DOHH2 (cell line): Measurements from ENCODE around the gene STK32B.

Source experiments
- H3F3A ChIP-seq: fragments of 200-600 bp; sonication (generic), shearing (Covaris generic); 2 replicates; pipeline ENCODE4 v1.6.0; 2016; ENCODE audit warnings: antibody characterized with exemption, mild to moderate bottlenecking; ENCODE audit not compliant: control insufficient read depth, insufficient read depth
- H3K27ac ChIP-seq: fragments of 200-600 bp; sonication (generic); 2 replicates; pipeline ENCODE4 v1.5.1; 2014; ENCODE audit warnings: low read depth, mild to moderate bottlenecking, low read length, moderate library complexity
- H3K27me3 ChIP-seq: fragments of 200-600 bp; sonication (generic); 2 replicates; pipeline ENCODE4 v1.6.1; 2014; ENCODE audit warnings: mild to moderate bottlenecking, low read length, mixed read lengths; ENCODE audit not compliant: control insufficient read depth
- H3K36me3 ChIP-seq: fragments of 200-600 bp; sonication (generic); 2 replicates; pipeline ENCODE4 v1.6.1; 2014; ENCODE audit warnings: mild to moderate bottlenecking, low read length, moderate library complexity, mixed read lengths; ENCODE audit not compliant: control insufficient read depth
- H3K4me1 ChIP-seq: fragments of 200-600 bp; sonication (generic); 2 replicates; pipeline ENCODE4 v1.6.1; 2014; ENCODE audit warnings: mild to moderate bottlenecking, low read length, mixed read lengths; ENCODE audit not compliant: control insufficient read depth
- H3K4me2 ChIP-seq: fragments of 200-600 bp; sonication (generic); 2 replicates; pipeline ENCODE4 v1.6.0; 2014; ENCODE audit warnings: mild to moderate bottlenecking, low read length, moderate library complexity
- H3K4me3 ChIP-seq: fragments of 200-600 bp; sonication (generic); 2 replicates; pipeline ENCODE4 v1.5.1; 2014; ENCODE audit warnings: mild to moderate bottlenecking, low read length, mixed read lengths
- H3K79me2 ChIP-seq: fragments of 200-600 bp; sonication (generic); 2 replicates; pipeline ENCODE4 v1.6.1; 2014; ENCODE audit warnings: mild to moderate bottlenecking, low read length, mixed read lengths; ENCODE audit not compliant: control insufficient read depth
- H3K9me2 ChIP-seq: fragments of 200-600 bp; sonication (generic); replicated peaks from 2 replicates; pipeline ENCODE4 v1.6.1; 2014; ENCODE audit warnings: mild to moderate bottlenecking, low read length, mixed read lengths; ENCODE audit not compliant: control insufficient read depth
- H3K9me3 ChIP-seq: fragments of 200-600 bp; sonication (generic); 2 replicates; pipeline ENCODE4 v1.6.1; 2014; ENCODE audit warnings: antibody characterized with exemption, low read length, mixed read lengths; ENCODE audit not compliant: control insufficient read depth, insufficient read depth
- H4K20me1 ChIP-seq: fragments of 200-600 bp; sonication (generic); 2 replicates; pipeline ENCODE4 v1.6.0; 2014; ENCODE audit warnings: low read depth, mild to moderate bottlenecking, antibody characterized with exemption, low read length, moderate library complexity; ENCODE audit not compliant: control insufficient read depth, insufficient read depth
- CTCF ChIP-seq: fragments of 200-600 bp; sonication (generic); IDR thresholded peaks from one replicate; pipeline ENCODE4 v1.5.1; 2014; ENCODE audit warnings: antibody characterized with exemption, mild to moderate bottlenecking, low read depth, low read length; ENCODE audit not compliant: poor library complexity, severe bottlenecking
- EZH2phosphoT487 ChIP-seq: fragments of 200-600 bp; sonication (generic); IDR thresholded peaks from 2 replicates; pipeline ENCODE4 v1.6.1; 2017; ENCODE audit warnings: borderline replicate concordance, mild to moderate bottlenecking, antibody characterized with exemption, low read length, moderate library complexity, mixed read lengths

The STK32B gene

GRCh38 chr4:5184606-5185005 is 133.3 kb downstream of the STK32B start:
- no peaks in the 10 kb centered on the region for H3K9me2 ChIP-seq
- H3K27ac ChIP-seq = no peak overlapping the region
- H3K4me1 ChIP-seq = 0 out of 2 replicates have a peak, but pooled peaks cover 5% of the 10 kb centered on the region
- H3K4me2 ChIP-seq = no peak overlapping the region
- H3K36me3 ChIP-seq = no peaks in the 10 kb centered on the region
- TF ChIP-seq EZH2phosphoT487 (no peak), CTCF (no peak)
- H3K4me3 ChIP-seq = no peak overlapping the region
- H3K9me3 ChIP-seq = no peaks in the 10 kb centered on the region
- H3K27me3 ChIP-seq = no peaks in the 10 kb centered on the region
- H3F3A ChIP-seq = no peaks in the 10 kb centered on the region
- H3K79me2 ChIP-seq = no peaks in the 10 kb centered on the region
- H4K20me1 ChIP-seq = no peaks in the 10 kb centered on the region

GRCh38 chr4:5185551-5185950 is 134.3 kb downstream of the STK32B start:
- Histone ChIP-seq H3K27me3 (no peaks in the 10 kb centered on the region), H3F3A (no peaks in the 10 kb centered on the region), H3K27ac (no peak overlapping the region), H3K9me2 (no peaks in the 10 kb centered on the region), H3K4me1 (0 out of 2 replicates have a peak, but pooled peaks cover 5% of the 10 kb centered on the region), H3K79me2 (no peaks in the 10 kb centered on the region), H3K4me2 (no peak overlapping the region), H3K36me3 (no peaks in the 10 kb centered on the region), H3K9me3 (no peaks in the 10 kb centered on the region), H3K4me3 (no peak overlapping the region), H4K20me1 (no peaks in the 10 kb centered on the region)
- TF ChIP-seq EZH2phosphoT487 (no peak), CTCF (no peak)

DNA sequence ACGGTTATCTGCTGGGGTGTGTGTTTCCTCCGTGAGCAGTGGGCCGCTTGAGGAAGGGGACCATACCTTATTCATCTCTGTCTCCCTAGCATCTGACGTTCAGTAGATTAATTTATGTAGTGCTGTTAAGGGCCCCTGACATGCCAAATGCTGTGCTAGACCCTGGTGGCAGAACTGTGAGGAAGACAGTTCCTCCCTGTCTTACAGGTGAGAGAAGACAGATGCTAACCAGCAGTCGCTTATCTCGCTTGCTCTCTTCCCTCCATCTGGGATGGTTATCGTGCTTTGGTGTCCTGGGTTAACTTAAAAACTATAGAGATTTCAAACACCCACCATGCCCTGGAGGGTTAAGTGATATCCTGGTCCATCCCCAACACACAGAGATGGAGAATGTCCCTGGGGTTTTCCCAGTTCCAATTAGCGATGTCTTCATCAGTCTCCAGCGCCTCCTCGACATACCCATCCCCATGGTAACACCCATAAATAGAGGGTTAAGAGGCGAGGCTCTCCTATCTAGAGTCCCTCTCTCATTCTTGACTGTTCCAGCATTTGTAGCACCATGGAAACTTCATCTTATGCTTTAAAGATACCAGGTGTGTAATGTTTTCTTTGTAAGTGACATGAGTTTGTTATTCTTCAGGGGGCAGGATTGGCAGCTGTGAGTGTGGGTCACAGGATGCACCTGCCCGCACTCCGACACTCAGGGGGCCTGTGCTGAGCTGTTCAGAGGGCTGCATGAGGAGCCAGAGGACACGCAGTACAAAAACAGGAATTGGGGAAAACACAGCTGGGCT is 135.2 kb downstream of the STK32B start:
- no peaks in the 10 kb centered on the region for H3K27me3 ChIP-seq
- H3F3A ChIP-seq = no peaks in the 10 kb centered on the region
- H3K79me2 ChIP-seq = no peaks in the 10 kb centered on the region
- 0 out of 2 replicates have a peak, but pooled peaks cover 5% of the 10 kb centered on the region for H3K4me1 ChIP-seq
- H3K36me3 ChIP-seq = no peaks in the 10 kb centered on the region
- H3K4me3 ChIP-seq = no peak overlapping the region
- H3K4me2 ChIP-seq = no peak overlapping the region
- H4K20me1 ChIP-seq = no peaks in the 10 kb centered on the region
- H3K27ac ChIP-seq = no peak overlapping the region
- no peaks in the 10 kb centered on the region for H3K9me3 ChIP-seq
- no peaks in the 10 kb centered on the region for H3K9me2 ChIP-seq
- TF ChIP-seq EZH2phosphoT487 (no peak), CTCF (no peak)
